Fibroblast of lung (primary cell): ENCODE results near the gene ARHGEF16. TPM values are rescaled to one million over a fixed set of nuclear protein-coding genes. Genes with fewer than 3 reads are reported as not detected.

Source experiments
- DNase-seq, 2 donors: peaks; one replicate each; pipeline versions ENCODE4 v3.0.0 to v3.0.0-alpha.2; 2010; ENCODE audit warnings: low read depth in 2 of 2
- H2AFZ ChIP-seq: 2 replicates; pipeline ENCODE4 v1.5.1; 2012; ENCODE audit warnings: low read length, control low read depth, inconsistent platforms
- H3K27ac ChIP-seq: 2 replicates; pipeline ENCODE4 v1.5.1; 2011; ENCODE audit warnings: low read length, control low read depth; ENCODE audit not compliant: insufficient read depth
- H3K27me3 ChIP-seq: 2 replicates; pipeline ENCODE4 v1.5.1; 2011; ENCODE audit warnings: mild to moderate bottlenecking, low read length; ENCODE audit not compliant: control insufficient read depth, insufficient read depth
- H3K36me3 ChIP-seq: 2 replicates; pipeline ENCODE4 v1.5.1; 2011; ENCODE audit warnings: low read length; ENCODE audit not compliant: control insufficient read depth, insufficient read depth
- H3K4me1 ChIP-seq: 2 replicates; pipeline ENCODE4 v1.5.1; 2011; ENCODE audit warnings: low read length; ENCODE audit not compliant: control insufficient read depth, insufficient read depth; ENCODE audit errors: extremely low read depth
- H3K4me2 ChIP-seq: 2 replicates; pipeline ENCODE4 v1.5.1; 2011; ENCODE audit warnings: low read length, control low read depth; ENCODE audit not compliant: insufficient read depth; ENCODE audit errors: extremely low read depth
- H3K4me3 ChIP-seq, 4 experiments: fragments of 200-600 bp in 1 of 4; sonication (generic) in 1 of 4; replicated peaks in 1 of 4; 2 replicates each; pipeline ENCODE4 v1.5.1; 2011 to 2016; ENCODE audit warnings: low read length in 4 of 4, low read depth in 3 of 4, mild to moderate bottlenecking in 3 of 4, control low read depth in 2 of 4, inconsistent platforms in 1 of 4, mixed read lengths in 1 of 4; ENCODE audit not compliant: insufficient read depth in 1 of 4; ENCODE audit errors: control extremely low read depth in 1 of 4
- H3K79me2 ChIP-seq: 2 replicates; pipeline ENCODE4 v1.5.1; 2012; ENCODE audit warnings: mild to moderate bottlenecking, low read length, inconsistent platforms; ENCODE audit not compliant: control insufficient read depth, insufficient read depth
- H3K9ac ChIP-seq: 2 replicates; pipeline ENCODE4 v1.5.1; 2011; ENCODE audit warnings: mild to moderate bottlenecking, low read length, control low read depth; ENCODE audit not compliant: insufficient read depth
- H3K9me3 ChIP-seq: 2 replicates; pipeline ENCODE4 v1.5.1; 2012; ENCODE audit warnings: low read depth, low read length; ENCODE audit not compliant: control insufficient read depth, insufficient read depth
- H4K20me1 ChIP-seq: 2 replicates; pipeline ENCODE4 v1.5.1; 2011; ENCODE audit warnings: low read length; ENCODE audit not compliant: control insufficient read depth, insufficient read depth; ENCODE audit errors: extremely low read depth
- EZH2 ChIP-seq: IDR thresholded peaks from 2 replicates; pipeline ENCODE4 v1.5.1; 2012; ENCODE audit warnings: low read length, control low read depth, mild to moderate bottlenecking; ENCODE audit errors: missing control alignments
- polyA plus RNA-seq, 2 donors: library from polyadenylated mRNA; depleted of rRNA in 1 of 2; stranded (reverse) in 1 of 2; unstranded in 1 of 2; fragments of >200 nt; gene quantifications; 2 replicates each; pipeline ENCODE4 v1.2.1, GENCODE V29; 2011 to 2012; ENCODE audit warnings: missing spikeins in 1 of 2
- total RNA-seq: library from RNA; depleted of rRNA; stranded (reverse); fragments of >200 nt; gene quantifications from 2 replicates; pipeline ENCODE4 v1.2.1, GENCODE V29; 2014
- TF ChIP-seq, protein P1 (sequence below), 2 donors: IDR thresholded peaks in 1 of 2; conservative IDR thresholded peaks in 1 of 2; 1 replicate in 1 of 2; 2 replicates in 1 of 2; pipeline ENCODE4 v1.5.1; 2011 to 2012; ENCODE audit warnings: low read length in 2 of 2, control low read depth in 1 of 2, inconsistent platforms in 1 of 2, low read depth in 1 of 2, mild to moderate bottlenecking in 1 of 2

The ARHGEF16 gene
- total and polyA plus RNA-seq, 2 donors (not counting 1 experiment from before 2014, with no cell fraction given), result 0.02 to 0.17 TPM

DNA sequence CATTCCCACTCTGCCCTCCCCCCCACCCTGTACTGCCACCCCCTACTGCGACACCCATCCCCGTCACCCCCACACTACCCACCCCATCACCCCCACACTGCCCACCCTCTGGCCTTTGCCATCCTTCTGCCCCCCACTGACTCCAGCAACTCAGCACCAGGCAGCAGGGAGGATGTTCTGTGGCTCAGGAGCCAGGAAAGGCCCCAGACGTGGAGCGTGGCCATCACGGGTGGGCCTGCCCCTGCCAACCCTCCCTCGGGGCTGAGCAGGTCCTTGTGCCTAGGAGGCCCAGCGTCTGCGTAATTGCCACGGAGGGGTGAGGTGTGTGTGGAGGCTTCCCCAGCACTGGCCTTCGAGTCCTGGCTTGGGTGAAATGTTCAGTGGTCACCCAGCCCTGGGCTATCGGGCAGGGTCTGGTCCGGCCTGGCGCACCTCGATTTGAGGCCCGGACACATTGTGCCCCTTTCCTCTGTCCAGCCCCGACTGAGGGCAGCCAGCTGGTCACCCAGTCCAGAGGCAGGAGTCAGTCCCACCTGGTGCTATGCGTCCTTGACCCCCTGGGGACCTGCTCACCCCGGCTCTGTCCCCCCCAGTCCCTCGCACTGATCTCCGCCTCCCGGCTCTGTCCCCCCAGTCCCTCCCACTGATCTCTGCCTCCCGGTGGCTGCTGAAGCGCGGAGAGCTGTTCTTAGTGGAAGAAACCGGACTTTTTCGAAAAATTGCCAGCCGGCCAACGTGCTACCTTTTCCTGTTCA is 23.0 kb downstream of the ARHGEF16 start:
- peaks cover 4% of the 10 kb centered on the region for H3K4me1 ChIP-seq
- DNase-seq, result no peak
- no peaks in the 10 kb centered on the region for H3K79me2 ChIP-seq
- no peak overlapping the region for H2AFZ ChIP-seq
- H3K4me3 ChIP-seq, result no peak overlapping the region
- no peaks in the 10 kb centered on the region for H3K27me3 ChIP-seq
- no peaks in the 10 kb centered on the region for H3K36me3 ChIP-seq
- H3K9me3 ChIP-seq, result no peaks in the 10 kb centered on the region
- no peak overlapping the region for H3K4me2 ChIP-seq
- no peak overlapping the region for H3K9ac ChIP-seq
- no peak overlapping the region for H3K27ac ChIP-seq
- TF ChIP-seq, protein P1, sequence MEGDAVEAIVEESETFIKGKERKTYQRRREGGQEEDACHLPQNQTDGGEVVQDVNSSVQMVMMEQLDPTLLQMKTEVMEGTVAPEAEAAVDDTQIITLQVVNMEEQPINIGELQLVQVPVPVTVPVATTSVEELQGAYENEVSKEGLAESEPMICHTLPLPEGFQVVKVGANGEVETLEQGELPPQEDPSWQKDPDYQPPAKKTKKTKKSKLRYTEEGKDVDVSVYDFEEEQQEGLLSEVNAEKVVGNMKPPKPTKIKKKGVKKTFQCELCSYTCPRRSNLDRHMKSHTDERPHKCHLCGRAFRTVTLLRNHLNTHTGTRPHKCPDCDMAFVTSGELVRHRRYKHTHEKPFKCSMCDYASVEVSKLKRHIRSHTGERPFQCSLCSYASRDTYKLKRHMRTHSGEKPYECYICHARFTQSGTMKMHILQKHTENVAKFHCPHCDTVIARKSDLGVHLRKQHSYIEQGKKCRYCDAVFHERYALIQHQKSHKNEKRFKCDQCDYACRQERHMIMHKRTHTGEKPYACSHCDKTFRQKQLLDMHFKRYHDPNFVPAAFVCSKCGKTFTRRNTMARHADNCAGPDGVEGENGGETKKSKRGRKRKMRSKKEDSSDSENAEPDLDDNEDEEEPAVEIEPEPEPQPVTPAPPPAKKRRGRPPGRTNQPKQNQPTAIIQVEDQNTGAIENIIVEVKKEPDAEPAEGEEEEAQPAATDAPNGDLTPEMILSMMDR (conservative IDR thresholded peaks at IDR 0.05 in 1 of 2, IDR thresholded peaks at IDR 0.05 in 1 of 2; ENCODE audit: low read depth in 1 of 2, low read length in 2 of 2), result no peak
- no peak for TF ChIP-seq EZH2
- no peaks in the 10 kb centered on the region for H4K20me1 ChIP-seq

DNA sequence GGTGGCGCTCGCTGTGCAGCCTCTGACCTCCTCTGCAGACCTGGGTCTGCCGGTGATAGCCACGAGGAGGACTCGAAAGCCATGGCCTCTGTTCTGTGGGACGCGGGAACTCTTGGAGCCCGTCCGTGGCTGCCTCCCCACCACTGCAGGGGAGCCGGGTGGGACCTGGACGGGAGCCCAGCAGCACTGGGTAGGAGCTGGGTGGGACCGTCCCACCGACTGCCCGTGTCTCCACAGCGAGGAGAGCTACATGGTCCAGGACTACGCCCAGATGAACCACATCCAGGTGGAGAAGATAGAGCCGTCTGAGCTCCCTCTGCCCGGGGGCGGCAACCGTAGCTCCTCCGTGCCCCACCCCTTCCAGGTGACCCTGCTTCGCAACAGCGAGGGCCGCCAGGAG is 23.7 kb downstream of the ARHGEF16 start:
- Histone ChIP-seq H4K20me1 (no peaks in the 10 kb centered on the region), H3K4me3 (no peak overlapping the region), H2AFZ (no peak overlapping the region), H3K79me2 (no peaks in the 10 kb centered on the region), H3K27me3 (no peaks in the 10 kb centered on the region), H3K9ac (no peak overlapping the region), H3K9me3 (no peaks in the 10 kb centered on the region), H3K4me1 (peaks cover 4% of the 10 kb centered on the region), H3K4me2 (no peak overlapping the region), H3K36me3 (no peaks in the 10 kb centered on the region), H3K27ac (no peak overlapping the region)
- DNase-seq, result no peak
- no peak for TF ChIP-seq EZH2
- TF ChIP-seq, protein P1 (conservative IDR thresholded peaks at IDR 0.05 in 1 of 2, IDR thresholded peaks at IDR 0.05 in 1 of 2; ENCODE audit: low read depth in 1 of 2, low read length in 2 of 2), result no peak

DNA sequence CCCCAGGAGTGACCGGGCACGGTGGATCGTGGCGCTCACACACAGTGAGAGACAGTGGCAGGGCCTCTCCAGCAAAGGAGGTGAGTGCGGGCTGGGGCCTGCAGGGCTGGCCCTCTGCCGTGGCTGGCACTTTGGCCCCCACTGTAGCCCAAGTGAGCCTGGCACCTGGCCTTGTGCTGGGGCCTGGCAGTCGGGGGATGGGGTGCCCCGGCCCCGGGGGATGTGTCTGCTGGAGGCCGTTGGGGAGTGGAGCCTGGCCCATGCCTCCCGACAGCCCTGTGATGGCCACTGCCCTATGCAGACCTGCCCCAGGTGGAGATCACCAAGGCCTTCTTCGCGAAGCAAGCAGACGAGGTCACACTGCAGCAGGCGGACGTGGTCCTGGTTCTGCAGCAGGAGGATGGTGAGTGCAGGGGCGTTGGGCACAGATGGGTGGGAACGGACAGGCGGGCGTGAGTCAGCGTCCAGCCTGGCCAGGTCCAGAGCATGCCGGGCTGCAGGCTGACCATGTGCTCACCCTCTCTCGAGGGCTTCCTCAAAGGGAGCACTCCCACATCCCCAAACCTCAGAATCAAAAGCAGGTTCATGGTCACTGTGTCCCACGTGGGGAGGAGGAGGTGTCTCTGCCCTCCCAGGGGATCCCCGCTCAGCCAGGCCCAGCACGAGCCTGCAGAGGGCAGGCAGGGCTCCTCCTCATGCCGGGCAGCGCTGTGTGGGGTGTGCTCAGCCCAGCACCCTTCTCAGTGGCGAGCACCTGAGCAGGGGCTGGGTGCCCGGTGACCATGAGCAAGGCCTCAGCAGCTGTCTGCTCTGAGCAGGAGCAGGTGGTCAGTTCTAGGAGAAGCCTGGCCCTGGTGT is 25.3 kb downstream of the ARHGEF16 start:
- Histone ChIP-seq H3K27me3 (no peaks in the 10 kb centered on the region), H4K20me1 (no peaks in the 10 kb centered on the region), H3K9ac (no peak overlapping the region), H2AFZ (no peak overlapping the region), H3K36me3 (no peaks in the 10 kb centered on the region), H3K27ac (no peak overlapping the region), H3K4me2 (no peak overlapping the region), H3K4me3 (no peak overlapping the region), H3K4me1 (no peaks in the 10 kb centered on the region), H3K9me3 (no peaks in the 10 kb centered on the region), H3K79me2 (no peaks in the 10 kb centered on the region)
- TF ChIP-seq, protein P1 (conservative IDR thresholded peaks at IDR 0.05 in 1 of 2, IDR thresholded peaks at IDR 0.05 in 1 of 2; ENCODE audit: low read depth in 1 of 2, low read length in 2 of 2), result no peak
- TF ChIP-seq EZH2, result no peak
- DNase-seq, result no peak
